ENCODE data around the gene C7orf25.

Gene C7orf25

DNA sequence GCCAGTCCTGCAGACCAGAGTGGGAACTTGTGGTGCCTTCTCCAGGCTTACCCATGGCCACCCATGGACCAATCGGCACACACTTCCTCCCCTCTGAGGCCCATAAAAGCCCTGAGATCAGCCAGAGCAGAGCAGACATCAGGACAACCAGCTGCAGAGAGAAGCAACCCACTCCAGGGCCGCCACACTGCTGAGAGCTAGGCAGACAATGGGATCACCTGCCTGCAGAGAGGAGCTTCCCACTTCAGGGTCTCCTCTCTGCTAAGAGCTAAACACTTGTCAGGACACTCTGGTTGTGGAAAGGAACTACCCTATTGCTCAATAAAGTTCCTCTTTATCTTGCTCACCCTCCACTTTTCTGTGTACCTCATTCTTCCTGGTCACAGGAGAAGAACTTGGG lies 34.0 kb downstream of the C7orf25 start:
- no peak for DNase-seq (ENCODE audit: low read depth in 3 of 3)

DNA sequence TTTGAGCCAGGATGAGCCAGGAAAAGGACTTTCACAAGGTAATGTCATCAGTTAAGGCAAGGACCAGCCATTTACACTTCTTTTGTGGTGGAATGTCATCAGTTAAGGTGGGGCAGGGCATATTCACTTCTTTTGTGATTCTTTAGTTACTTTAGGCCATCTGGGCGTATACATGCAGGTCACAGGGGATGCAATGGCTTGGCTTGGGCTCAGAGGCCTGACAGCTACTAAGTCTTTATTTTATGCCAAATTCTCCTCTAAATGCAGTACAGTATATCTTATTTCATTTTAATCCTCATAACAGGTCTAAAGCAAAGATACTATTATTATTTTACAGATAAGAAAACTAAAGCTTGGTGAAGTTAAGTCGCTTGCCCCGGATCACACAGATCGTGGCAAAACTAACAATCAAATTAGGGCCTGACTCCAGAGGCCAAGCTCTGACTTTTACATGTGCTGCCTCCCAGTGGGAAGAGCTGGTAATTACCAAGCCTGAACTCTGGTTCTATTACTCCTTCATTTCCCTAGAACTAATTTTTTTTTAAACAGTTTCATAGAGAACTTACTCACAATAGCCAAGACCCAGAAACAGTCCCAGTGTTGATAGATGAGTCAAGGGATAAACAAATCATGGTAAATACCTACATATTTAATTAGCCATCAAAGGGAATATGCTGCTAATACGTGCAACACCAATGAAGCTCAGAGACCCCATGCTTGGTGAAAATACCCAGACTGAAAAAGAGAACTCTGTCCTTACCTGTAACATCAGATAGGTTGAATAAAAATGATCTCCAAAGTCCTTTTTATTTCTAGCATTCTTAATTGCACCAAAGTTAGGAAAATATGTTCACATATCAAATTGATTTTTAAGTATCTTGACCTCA lies 35.4 kb downstream of the C7orf25 start:
- DNase-seq (ENCODE audit: low read depth in 3 of 3), result peak; percentile 48 to 58 (median 55)

GRCh38 chr7:42869131-42870020 lies 42.5 kb downstream of the C7orf25 start:
- peak; percentile 33 to 50 (median 39) for DNase-seq (ENCODE audit: low read depth in 3 of 3)

- DNase-seq (ENCODE audit: low read depth in 3 of 3), result no peak
Measured at GRCh38 chr7:42868480-42868879, 43.4 kb downstream of the C7orf25 start.
